ENCODE measurements around the gene CEBPZ.
"Not testable (repeated sequence)": the region's sequence is repeated elsewhere in the genome, so short reads cannot be mapped to it uniquely, and the experiment has no call there.

CEBPZ gene

DNA sequence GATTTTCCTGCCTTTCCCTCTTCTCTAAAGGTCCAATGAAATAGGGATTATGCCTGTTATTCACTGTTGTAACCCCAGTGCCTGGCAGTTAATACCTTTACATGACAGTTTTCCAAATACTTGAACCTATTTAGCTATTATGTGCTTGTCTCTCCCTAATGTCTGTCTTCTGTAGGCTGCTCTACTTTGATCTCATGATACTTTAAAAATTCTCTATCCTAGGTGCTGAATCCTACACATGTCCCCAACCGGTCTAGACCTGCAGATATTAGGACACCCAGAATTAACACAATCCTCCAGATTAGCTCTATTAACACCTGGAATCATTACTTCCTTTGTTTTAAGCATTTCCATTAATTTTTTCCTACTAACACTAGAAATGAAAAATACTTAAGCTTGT, 7.3 kb downstream of the CEBPZ start:
- no peak for DNase-seq (ENCODE audit: insufficient read length, low spot score)
- TF ChIP-seq TAF1 (IDR thresholded peaks at IDR 0.05; ENCODE audit: low read depth, low read length) (no peak), PAX5 (IDR thresholded peaks at IDR 0.05; ENCODE audit: insufficient read depth, low read length, severe bottlenecking) (no peak), POLR2AphosphoS5 (IDR thresholded peaks at IDR 0.05; ENCODE audit: low read depth, low read length) (no peak), SPI1 (IDR thresholded peaks at IDR 0.05; ENCODE audit: low read depth, low read length) (no peak), POU2F2 (IDR thresholded peaks at IDR 0.05; ENCODE audit: low read depth, low read length) (no peak), POLR2A (IDR thresholded peaks at IDR 0.05; ENCODE audit: low read depth, low read length) (no peak)
- no peak for FAIRE-seq

GRCh38 chr2:37223131-37223530, 8.3 kb downstream of the CEBPZ start:
- TF ChIP-seq PAX5 (IDR thresholded peaks at IDR 0.05; ENCODE audit: insufficient read depth, low read length, severe bottlenecking) (no peak), TAF1 (IDR thresholded peaks at IDR 0.05; ENCODE audit: low read depth, low read length) (no peak), SPI1 (IDR thresholded peaks at IDR 0.05; ENCODE audit: low read depth, low read length) (no peak), POU2F2 (IDR thresholded peaks at IDR 0.05; ENCODE audit: low read depth, low read length) (no peak), POLR2AphosphoS5 (IDR thresholded peaks at IDR 0.05; ENCODE audit: low read depth, low read length) (no peak), POLR2A (IDR thresholded peaks at IDR 0.05; ENCODE audit: low read depth, low read length) (no peak)
- FAIRE-seq = no peak
- DNase-seq (ENCODE audit: insufficient read length, low spot score) = no peak

DNA sequence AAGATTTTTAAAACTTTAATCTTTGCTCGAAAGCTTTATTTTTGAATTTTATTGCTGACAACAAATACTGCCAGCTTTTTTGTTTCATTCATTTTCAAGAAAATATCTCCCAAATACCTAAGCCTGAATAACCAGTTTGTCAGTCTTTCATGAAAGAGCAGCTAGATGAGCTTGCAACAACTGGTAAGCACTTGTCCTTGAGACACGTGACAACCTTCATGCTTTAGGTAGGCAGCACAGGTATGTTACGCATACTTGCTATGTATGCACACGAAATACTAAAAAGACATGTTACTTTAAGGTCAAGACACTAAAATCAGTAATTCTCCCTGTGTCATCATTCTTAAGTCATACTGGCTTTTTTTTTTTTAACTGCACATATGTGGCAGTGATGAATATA, 12.3 kb downstream of the CEBPZ start:
- FAIRE-seq = no peak
- no peak for DNase-seq (ENCODE audit: insufficient read length, low spot score)
- TF ChIP-seq SPI1 (IDR thresholded peaks at IDR 0.05; ENCODE audit: low read depth, low read length) = no peak
- TF ChIP-seq POU2F2 (IDR thresholded peaks at IDR 0.05; ENCODE audit: low read depth, low read length) = no peak
- no peak for TF ChIP-seq POLR2A (IDR thresholded peaks at IDR 0.05; ENCODE audit: low read depth, low read length)
- no peak for TF ChIP-seq POLR2AphosphoS5 (IDR thresholded peaks at IDR 0.05; ENCODE audit: low read depth, low read length)
- no peak for TF ChIP-seq PAX5 (IDR thresholded peaks at IDR 0.05; ENCODE audit: insufficient read depth, low read length, severe bottlenecking)
- no peak for TF ChIP-seq TAF1 (IDR thresholded peaks at IDR 0.05; ENCODE audit: low read depth, low read length)

- TF ChIP-seq SPI1 (IDR thresholded peaks at IDR 0.05; ENCODE audit: low read depth, low read length) (no peak), POU2F2 (IDR thresholded peaks at IDR 0.05; ENCODE audit: low read depth, low read length) (no peak), TAF1 (IDR thresholded peaks at IDR 0.05; ENCODE audit: low read depth, low read length) (no peak), POLR2AphosphoS5 (IDR thresholded peaks at IDR 0.05; ENCODE audit: low read depth, low read length) (no peak)
- no peak for FAIRE-seq
- DNase-seq (ENCODE audit: insufficient read length, low spot score) = no peak
These were observed 16.1 kb downstream of the CEBPZ start for GRCh38 chr2:37215250-37215649.

- no peak for FAIRE-seq
- TF ChIP-seq PAX5 (IDR thresholded peaks at IDR 0.05; ENCODE audit: insufficient read depth, low read length, severe bottlenecking) = no peak
- TF ChIP-seq POU2F2 (IDR thresholded peaks at IDR 0.05; ENCODE audit: low read depth, low read length) = no peak
- DNase-seq (ENCODE audit: insufficient read length, low spot score) = no peak
These were observed 19.5 kb downstream of the CEBPZ start for GRCh38 chr2:37211939-37212338.

- no peak for FAIRE-seq
- TF ChIP-seq POU2F2 (IDR thresholded peaks at IDR 0.05; ENCODE audit: low read depth, low read length) (no peak), SPI1 (IDR thresholded peaks at IDR 0.05; ENCODE audit: low read depth, low read length) (no peak), POLR2A (IDR thresholded peaks at IDR 0.05; ENCODE audit: low read depth, low read length) (no peak), TAF1 (IDR thresholded peaks at IDR 0.05; ENCODE audit: low read depth, low read length) (no peak), PAX5 (IDR thresholded peaks at IDR 0.05; ENCODE audit: insufficient read depth, low read length, severe bottlenecking) (no peak), POLR2AphosphoS5 (IDR thresholded peaks at IDR 0.05; ENCODE audit: low read depth, low read length) (no peak)
- DNase-seq (ENCODE audit: insufficient read length, low spot score) = no peak
These were observed 20.2 kb downstream of the CEBPZ start for GRCh38 chr2:37211212-37211611.

DNA sequence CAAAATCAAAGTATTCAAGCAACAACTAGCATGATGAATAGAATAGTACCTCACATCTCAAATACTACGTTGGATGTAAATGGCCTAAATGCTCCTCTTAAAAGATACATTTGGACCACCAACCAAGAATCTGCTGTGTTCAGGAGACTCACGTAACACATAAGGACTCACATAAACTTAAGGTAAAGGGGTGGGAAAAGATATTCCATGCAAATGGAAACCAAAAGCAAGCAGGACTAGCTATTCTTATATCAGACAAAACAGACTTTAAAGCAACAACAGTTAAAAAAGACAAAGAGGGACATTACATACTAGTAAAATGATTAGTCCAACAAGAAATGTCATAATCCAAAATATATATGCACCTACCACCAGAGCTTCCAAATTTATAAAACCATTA, 24.6 kb downstream of the CEBPZ start:
- not testable (repeated sequence) for FAIRE-seq; DNase-seq (ENCODE audit: insufficient read length, low spot score)

GRCh38 chr2:37205689-37206341, 25.6 kb downstream of the CEBPZ start:
- FAIRE-seq (no peak), DNase-seq (ENCODE audit: insufficient read length, low spot score) (no peak)
- TF ChIP-seq POLR2AphosphoS5 (IDR thresholded peaks at IDR 0.05; ENCODE audit: low read depth, low read length) (no peak), TAF1 (IDR thresholded peaks at IDR 0.05; ENCODE audit: low read depth, low read length) (no peak), POLR2A (IDR thresholded peaks at IDR 0.05; ENCODE audit: low read depth, low read length) (no peak), POU2F2 (IDR thresholded peaks at IDR 0.05; ENCODE audit: low read depth, low read length) (no peak)

GRCh38 chr2:37205071-37205661, 26.2 kb downstream of the CEBPZ start:
- DNase-seq (ENCODE audit: insufficient read length, low spot score); FAIRE-seq: not testable (repeated sequence)

- TF ChIP-seq POLR2A (IDR thresholded peaks at IDR 0.05; ENCODE audit: low read depth, low read length) = no peak
- no peak for TF ChIP-seq POLR2AphosphoS5 (IDR thresholded peaks at IDR 0.05; ENCODE audit: low read depth, low read length)
- TF ChIP-seq PAX5 (IDR thresholded peaks at IDR 0.05; ENCODE audit: insufficient read depth, low read length, severe bottlenecking) = no peak
- no peak for TF ChIP-seq SPI1 (IDR thresholded peaks at IDR 0.05; ENCODE audit: low read depth, low read length)
- TF ChIP-seq TAF1 (IDR thresholded peaks at IDR 0.05; ENCODE audit: low read depth, low read length) = no peak
- no peak for TF ChIP-seq POU2F2 (IDR thresholded peaks at IDR 0.05; ENCODE audit: low read depth, low read length)
- no peak for FAIRE-seq
- no peak for DNase-seq (ENCODE audit: insufficient read length, low spot score)
These were observed 27.7 kb downstream of the CEBPZ start for GRCh38 chr2:37203708-37204107.

GRCh38 chr2:37201766-37202165, 29.6 kb downstream of the CEBPZ start:
- no peak for FAIRE-seq
- TF ChIP-seq POU2F2 (IDR thresholded peaks at IDR 0.05; ENCODE audit: low read depth, low read length) = no peak
- TF ChIP-seq POLR2AphosphoS5 (IDR thresholded peaks at IDR 0.05; ENCODE audit: low read depth, low read length) = no peak
- TF ChIP-seq PAX5 (IDR thresholded peaks at IDR 0.05; ENCODE audit: insufficient read depth, low read length, severe bottlenecking) = no peak
- TF ChIP-seq SPI1 (IDR thresholded peaks at IDR 0.05; ENCODE audit: low read depth, low read length) = no peak
- no peak for TF ChIP-seq POLR2A (IDR thresholded peaks at IDR 0.05; ENCODE audit: low read depth, low read length)
- TF ChIP-seq TAF1 (IDR thresholded peaks at IDR 0.05; ENCODE audit: low read depth, low read length) = no peak
- no peak for DNase-seq (ENCODE audit: insufficient read length, low spot score)
